ENCODE results near the gene ARHGEF19. TPM values are rescaled to one million over a fixed set of nuclear protein-coding genes. Genes with fewer than 3 reads are reported as not detected.

Gene ARHGEF19
- total and polyA plus RNA-seq, 10 donors, result 3.5 to 12.9 (median 7.8) TPM

- H3K27me3 ChIP-seq (replicated peaks in 1 of 7), result no peaks in the 10 kb centered on the region
- TF ChIP-seq POLR2A (IDR thresholded peaks at IDR 0.05) (no peak), POLR2AphosphoS5 (IDR thresholded peaks at IDR 0.05) (no peak), CTCF (IDR thresholded peaks at IDR 0.05 in 8 of 11, conservative IDR thresholded peaks at IDR 0.05 in 3 of 11) (no peak)
- H3K4me3 ChIP-seq, result no peak overlapping the region
- H3K4me1 ChIP-seq, result peaks cover 6 to 29% (median 17%) of the 10 kb centered on the region in 6 donors
- intact Hi-C loops (cut with DNase I; ENCODE audit: low total_unique reads), result no loop called here
- no peak for DNase-seq
- H3K27ac ChIP-seq, result peak overlapping the region in 1 of 8 donors; percentile 96
- no peaks in the 10 kb centered on the region for H3K9me3 ChIP-seq
- WGBS, 5 donors, result 88 to 100% (median 91%) methylated on average over 1 to 13 of the region's 13 CpGs; no CpG with 5 or more reads in 1 of the 5 donors
- H3K36me3 ChIP-seq, result peaks cover 0 to 12% (median 1%) of the 10 kb centered on the region in 6 donors
These were observed 4.0 kb downstream of the ARHGEF19 start for GRCh38 chr1:16208270-16208987.

- Histone ChIP-seq H3K9me3 (no peaks in the 10 kb centered on the region), H3K27me3 (replicated peaks in 1 of 7) (no peaks in the 10 kb centered on the region), H3K4me3 (peak overlapping the region; percentile 22 to 87 (median 56)), H3K27ac (peak overlapping the region; percentile 86 to 97 (median 94)), H3K4me1 (peaks cover 6 to 29% (median 17%) of the 10 kb centered on the region in 6 donors), H3K36me3 (peaks cover 0 to 16% (median 4%) of the 10 kb centered on the region in 6 donors)
- TF ChIP-seq POLR2AphosphoS5 (IDR thresholded peaks at IDR 0.05), result no peak
- TF ChIP-seq CTCF (IDR thresholded peaks at IDR 0.05 in 8 of 11, conservative IDR thresholded peaks at IDR 0.05 in 3 of 11), result no peak
- no peak for TF ChIP-seq POLR2A (IDR thresholded peaks at IDR 0.05)
- peak; percentile 85 for DNase-seq
- intact Hi-C loops (cut with DNase I; ENCODE audit: low total_unique reads), result no loop called here
- 29 to 64% (median 60%) methylated on average over 25 to 51 of the region's 51 CpGs for WGBS, 5 donors
These were observed 4.9 kb downstream of the ARHGEF19 start for GRCh38 chr1:16207318-16208269.

DNA sequence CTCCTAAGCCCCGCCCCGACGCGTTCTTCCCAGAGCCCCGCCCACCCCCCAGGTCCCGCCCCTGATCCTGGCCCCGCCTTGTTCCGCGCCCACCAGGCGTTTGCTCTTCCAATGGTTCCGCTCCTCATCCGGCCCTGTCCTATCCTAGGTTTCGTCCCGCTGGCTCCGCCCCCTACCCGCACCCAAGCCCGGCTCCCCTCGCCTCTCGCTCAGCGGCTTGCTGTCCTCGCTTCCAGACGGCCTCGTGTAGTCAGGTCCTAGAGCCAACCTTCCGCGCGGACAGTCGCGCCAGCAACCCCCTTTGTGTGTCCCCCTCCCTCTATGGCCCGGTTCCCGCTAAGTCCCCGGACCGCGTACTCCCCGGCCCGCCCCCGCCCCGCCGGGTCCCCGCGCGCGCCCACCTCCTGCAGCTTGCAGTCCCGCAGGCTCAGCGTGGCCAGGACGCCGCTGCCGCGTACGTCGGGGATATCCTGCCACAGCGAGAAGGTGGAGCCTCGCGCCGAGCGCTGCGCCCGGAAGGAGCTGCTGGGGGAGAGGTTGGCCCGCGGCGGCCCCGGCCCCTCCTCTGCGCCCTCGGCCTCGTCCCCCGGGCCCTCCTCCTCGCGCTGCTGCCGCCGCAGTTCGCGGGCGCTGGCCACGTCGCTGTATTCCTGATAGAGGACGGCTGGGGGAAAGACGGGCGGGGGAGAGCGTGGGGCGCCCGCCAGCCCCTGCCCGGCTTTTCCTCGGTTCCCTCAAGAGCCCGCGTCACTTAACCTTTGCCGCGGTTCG, 5.7 kb downstream of the ARHGEF19 start:
- Histone ChIP-seq H3K36me3 (peaks cover 0 to 25% (median 6%) of the 10 kb centered on the region in 6 donors), H3K9me3 (no peaks in the 10 kb centered on the region), H3K27me3 (replicated peaks in 1 of 7) (no peaks in the 10 kb centered on the region), H3K4me1 (peaks cover 6 to 29% (median 17%) of the 10 kb centered on the region in 6 donors), H3K27ac (peak overlapping the region; percentile 86 to 97 (median 94)), H3K4me3 (peak overlapping the region; percentile 24 to 87 (median 56))
- DNase-seq, result peak; percentile 98
- 0 to 2% (median 1%) methylated on average over 47 to 87 of the region's 87 CpGs for WGBS, 5 donors
- TF ChIP-seq CTCF (IDR thresholded peaks at IDR 0.05 in 8 of 11, conservative IDR thresholded peaks at IDR 0.05 in 3 of 11), result peak in 2 of 11 experiments; percentile 11 to 38
- peak in 2 of 3 donors; percentile 16 to 33 for TF ChIP-seq POLR2A (IDR thresholded peaks at IDR 0.05)
- peak; percentile 89 to 94 (median 91) for TF ChIP-seq POLR2AphosphoS5 (IDR thresholded peaks at IDR 0.05)
- intact Hi-C loops (cut with DNase I; ENCODE audit: low total_unique reads), result no loop called here

Measured in spleen (tissue), 11 donors.